ENCODE results near the gene CLDN9. TPM values are rescaled to one million over a fixed set of nuclear protein-coding genes. Genes with fewer than 3 reads are reported as not detected.

Gene CLDN9
- total and polyA plus RNA-seq, 9 of the 15 experiments (the other 6 are each of a cell fraction or from before 2014, with no cell fraction given) = 0.12 to 0.44 (median 0.22) TPM; not detected in 4

DNA sequence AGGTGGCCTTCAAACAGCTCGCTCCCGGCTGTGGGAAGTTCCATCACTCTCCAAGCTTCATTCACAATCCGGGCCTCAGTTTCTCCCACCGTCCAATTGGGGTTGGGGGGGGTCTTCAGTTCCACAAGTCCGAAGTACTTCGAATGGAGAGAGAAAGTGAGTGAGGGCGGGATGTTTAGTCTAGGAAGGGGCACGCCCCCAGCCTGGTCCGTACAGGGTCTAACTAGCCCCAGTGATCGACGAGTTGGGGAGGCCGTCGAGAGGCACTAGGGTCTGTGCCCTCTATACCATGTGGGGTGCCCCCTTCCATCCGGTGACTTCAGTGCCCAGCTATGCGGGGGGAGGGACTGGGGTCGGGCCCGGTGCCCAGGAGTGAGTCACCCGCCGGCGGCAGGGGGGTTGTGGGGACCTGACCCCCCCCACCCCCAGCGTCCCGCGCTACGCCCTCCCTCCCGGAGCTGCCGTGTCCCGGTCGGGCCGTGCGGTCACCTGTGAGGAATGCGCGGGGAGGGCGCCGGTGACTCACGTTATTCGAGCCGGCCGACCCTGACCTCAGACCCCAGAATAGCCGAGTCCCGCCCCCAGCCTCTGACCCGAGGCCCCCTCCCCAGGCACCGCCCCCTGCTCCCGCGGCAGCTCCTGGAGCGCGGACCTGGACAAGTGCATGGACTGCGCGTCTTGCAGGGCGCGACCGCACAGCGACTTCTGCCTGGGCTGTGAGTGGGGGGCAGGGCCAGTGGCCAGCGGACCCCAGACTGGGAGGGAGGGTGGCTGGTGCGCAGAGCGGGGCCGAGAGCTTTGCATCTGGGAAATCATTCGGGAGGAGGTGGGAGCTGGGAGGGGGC, 8.1 kb downstream of the CLDN9 start (continued):
- TF ChIP-seq, protein P1, sequence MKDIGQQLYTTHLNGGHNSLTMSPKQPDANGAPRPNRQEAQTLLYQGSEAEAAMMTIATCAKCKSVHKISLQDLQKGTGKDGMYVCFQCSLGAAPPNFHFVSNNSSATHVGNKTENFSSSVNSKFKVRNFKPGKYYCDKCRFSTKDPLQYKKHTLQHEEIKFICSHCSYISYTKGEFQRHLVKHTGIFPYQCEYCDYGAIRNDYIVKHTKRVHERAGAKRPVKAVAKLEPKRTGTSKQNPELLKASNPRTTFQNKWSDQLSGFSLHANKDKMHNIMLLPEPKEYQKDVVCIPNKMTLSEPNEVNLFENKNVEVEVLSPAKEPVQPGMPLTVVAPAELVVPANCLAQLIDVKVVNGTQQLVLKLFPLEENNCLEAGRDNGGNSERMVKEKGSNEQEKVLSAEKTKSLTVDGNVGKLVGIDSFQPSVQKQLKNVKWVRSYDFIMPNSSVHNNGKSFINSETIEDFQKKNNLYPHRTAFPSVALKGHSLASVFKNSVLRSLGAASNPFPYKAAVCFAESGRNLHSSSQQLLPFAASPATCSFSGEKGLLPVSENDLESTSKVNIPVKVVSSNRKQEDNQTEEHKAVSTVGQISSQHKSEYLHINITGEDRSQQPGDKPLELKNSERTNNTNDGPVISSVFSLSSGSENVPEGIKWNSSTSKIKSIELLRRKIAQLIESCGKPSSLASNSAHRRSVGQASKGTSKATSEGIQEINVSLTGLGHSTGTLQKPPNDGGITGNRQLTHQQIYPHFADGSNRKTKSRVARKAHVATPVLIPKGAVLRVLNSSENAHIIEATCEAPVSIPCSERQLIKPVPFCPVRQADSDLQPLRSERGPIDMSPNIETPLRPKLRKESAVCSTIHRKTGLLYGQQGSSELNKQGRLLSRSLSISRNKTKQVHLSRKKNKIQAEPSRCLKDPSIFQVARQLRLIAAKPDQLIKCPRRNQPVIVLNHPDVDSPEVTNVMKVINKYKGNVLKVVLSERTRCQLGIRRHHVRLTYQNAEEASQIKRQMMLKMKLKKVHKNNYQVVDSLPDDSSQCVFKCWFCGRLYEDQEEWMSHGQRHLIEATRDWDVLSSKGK (CRISPR knock-in tag; IDR thresholded peaks at IDR 0.05) = no peak
- TF ChIP-seq ZFX (CRISPR knock-in tag; IDR thresholded peaks at IDR 0.05) = peak; percentile 30
- TF ChIP-seq FOXA3 (CRISPR knock-in tag; conservative IDR thresholded peaks at IDR 0.05 in 1 of 2, IDR thresholded peaks at IDR 0.05 in 1 of 2) = no peak
- TF ChIP-seq, protein P2, sequence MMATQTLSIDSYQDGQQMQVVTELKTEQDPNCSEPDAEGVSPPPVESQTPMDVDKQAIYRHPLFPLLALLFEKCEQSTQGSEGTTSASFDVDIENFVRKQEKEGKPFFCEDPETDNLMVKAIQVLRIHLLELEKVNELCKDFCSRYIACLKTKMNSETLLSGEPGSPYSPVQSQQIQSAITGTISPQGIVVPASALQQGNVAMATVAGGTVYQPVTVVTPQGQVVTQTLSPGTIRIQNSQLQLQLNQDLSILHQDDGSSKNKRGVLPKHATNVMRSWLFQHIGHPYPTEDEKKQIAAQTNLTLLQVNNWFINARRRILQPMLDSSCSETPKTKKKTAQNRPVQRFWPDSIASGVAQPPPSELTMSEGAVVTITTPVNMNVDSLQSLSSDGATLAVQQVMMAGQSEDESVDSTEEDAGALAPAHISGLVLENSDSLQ (IDR thresholded peaks at IDR 0.05) = no peak
- TF ChIP-seq, protein P3, sequence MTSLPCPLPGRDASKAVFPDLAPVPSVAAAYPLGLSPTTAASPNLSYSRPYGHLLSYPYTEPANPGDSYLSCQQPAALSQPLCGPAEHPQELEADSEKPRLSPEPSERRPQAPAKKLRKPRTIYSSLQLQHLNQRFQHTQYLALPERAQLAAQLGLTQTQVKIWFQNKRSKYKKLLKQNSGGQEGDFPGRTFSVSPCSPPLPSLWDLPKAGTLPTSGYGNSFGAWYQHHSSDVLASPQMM (CRISPR knock-in tag; IDR thresholded peaks at IDR 0.05) = no peak
- TF ChIP-seq, protein P4, sequence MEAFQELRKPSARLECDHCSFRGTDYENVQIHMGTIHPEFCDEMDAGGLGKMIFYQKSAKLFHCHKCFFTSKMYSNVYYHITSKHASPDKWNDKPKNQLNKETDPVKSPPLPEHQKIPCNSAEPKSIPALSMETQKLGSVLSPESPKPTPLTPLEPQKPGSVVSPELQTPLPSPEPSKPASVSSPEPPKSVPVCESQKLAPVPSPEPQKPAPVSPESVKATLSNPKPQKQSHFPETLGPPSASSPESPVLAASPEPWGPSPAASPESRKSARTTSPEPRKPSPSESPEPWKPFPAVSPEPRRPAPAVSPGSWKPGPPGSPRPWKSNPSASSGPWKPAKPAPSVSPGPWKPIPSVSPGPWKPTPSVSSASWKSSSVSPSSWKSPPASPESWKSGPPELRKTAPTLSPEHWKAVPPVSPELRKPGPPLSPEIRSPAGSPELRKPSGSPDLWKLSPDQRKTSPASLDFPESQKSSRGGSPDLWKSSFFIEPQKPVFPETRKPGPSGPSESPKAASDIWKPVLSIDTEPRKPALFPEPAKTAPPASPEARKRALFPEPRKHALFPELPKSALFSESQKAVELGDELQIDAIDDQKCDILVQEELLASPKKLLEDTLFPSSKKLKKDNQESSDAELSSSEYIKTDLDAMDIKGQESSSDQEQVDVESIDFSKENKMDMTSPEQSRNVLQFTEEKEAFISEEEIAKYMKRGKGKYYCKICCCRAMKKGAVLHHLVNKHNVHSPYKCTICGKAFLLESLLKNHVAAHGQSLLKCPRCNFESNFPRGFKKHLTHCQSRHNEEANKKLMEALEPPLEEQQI (IDR thresholded peaks at IDR 0.05) = no peak
- TF ChIP-seq CHCHD3 (CRISPR knock-in tag; IDR thresholded peaks at IDR 0.05) = no peak
- TF ChIP-seq MYC (IDR thresholded peaks at IDR 0.05; ENCODE audit: low read depth, low read length) = no peak
- TF ChIP-seq MYC (CRISPR knock-in tag; IDR thresholded peaks at IDR 0.05; ENCODE audit: borderline replicate concordance, low read depth) = no peak
- TF ChIP-seq SMARCA5 (IDR thresholded peaks at IDR 0.05) = no peak
- TF ChIP-seq SAFB (IDR thresholded peaks at IDR 0.05; ENCODE audit: borderline replicate concordance, low read depth, low read length) = no peak
- TF ChIP-seq HOXB6 (CRISPR knock-in tag; IDR thresholded peaks at IDR 0.05; ENCODE audit: borderline replicate concordance) = no peak
- no peak for TF ChIP-seq ZNF184 (CRISPR knock-in tag; IDR thresholded peaks at IDR 0.05)
- TF ChIP-seq, protein P5, sequence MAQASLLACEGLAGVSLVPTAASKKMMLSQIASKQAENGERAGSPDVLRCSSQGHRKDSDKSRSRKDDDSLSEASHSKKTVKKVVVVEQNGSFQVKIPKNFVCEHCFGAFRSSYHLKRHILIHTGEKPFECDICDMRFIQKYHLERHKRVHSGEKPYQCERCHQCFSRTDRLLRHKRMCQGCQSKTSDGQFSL (CRISPR knock-in tag; IDR thresholded peaks at IDR 0.05) = peak; percentile 93
- TF ChIP-seq, protein P5 (tag; IDR thresholded peaks at IDR 0.05) = peak in 1 of 2 experiments; percentile 84; a peak in 2 of 4 replicates
- no peak for TF ChIP-seq KAT2B (IDR thresholded peaks at IDR 0.05; ENCODE audit: low read depth, low read length)
- TF ChIP-seq KDM1A (IDR thresholded peaks at IDR 0.05) = no peak; a peak in 1 of 4 replicates
- no peak for TF ChIP-seq FOXJ3 (CRISPR knock-in tag; IDR thresholded peaks at IDR 0.05)
- TF ChIP-seq ZNF778 (CRISPR knock-in tag; IDR thresholded peaks at IDR 0.05) = no peak
